ENCODE results near the gene MET. TPM values are rescaled to one million over a fixed set of nuclear protein-coding genes. Genes with fewer than 3 reads are reported as not detected.
"Not testable (repeated sequence)": the region's sequence is repeated elsewhere in the genome, so short reads cannot be mapped to it uniquely, and the experiment has no call there.

Gene MET
- total and polyA plus RNA-seq, 9 donors = 8.4 to 19.6 (median 13.8) TPM

DNA sequence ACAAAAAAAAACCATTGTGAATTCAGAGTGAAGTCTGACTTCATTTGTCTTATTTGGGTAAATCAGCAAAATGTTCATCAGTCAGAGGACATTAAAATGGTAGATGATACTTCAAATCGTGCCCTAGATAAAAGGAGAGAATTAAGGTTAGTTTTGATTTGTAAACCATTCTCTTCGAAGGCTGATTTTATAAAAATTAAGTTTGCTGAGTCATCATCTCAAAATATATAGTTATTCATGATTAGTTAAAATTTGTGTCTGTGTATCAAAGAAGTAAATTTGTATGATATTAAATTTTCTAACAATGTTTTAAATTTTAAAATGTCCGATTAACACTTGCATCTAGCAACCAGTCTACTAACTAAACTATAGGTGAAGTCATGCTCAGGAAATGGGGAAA is 35.3 kb downstream of the MET start:
- DNase-seq = no peak

DNA sequence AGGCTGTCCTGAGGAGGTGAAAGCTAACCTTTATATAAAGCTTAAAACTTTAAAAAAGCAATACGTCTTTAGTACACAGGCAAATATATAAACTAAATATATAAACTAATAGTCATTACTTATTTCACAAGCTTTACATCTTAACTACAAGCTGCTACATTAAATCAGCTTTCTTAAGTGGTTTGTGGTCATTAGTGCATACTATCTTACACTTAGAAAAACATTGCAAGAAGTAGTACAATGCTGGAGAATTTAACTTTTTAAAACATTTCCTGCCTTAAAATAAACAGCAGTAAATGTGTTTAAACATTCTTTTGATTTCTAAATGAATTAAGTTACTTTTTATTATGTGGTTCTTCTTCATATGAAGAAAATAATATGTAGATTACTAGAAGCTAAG is 36.3 kb downstream of the MET start:
- Histone ChIP-seq H3K4me3 (ENCODE audit: low read length) (no peak overlapping the region), H3K27ac (ENCODE audit: low read length) (no peak overlapping the region), H3K9me3 (replicated peaks; ENCODE audit: control insufficient read depth, low read depth, low read length) (no peaks in the 10 kb centered on the region), H3K36me3 (ENCODE audit: control insufficient read depth, insufficient read depth, low read length) (no peaks in the 10 kb centered on the region), H3K27me3 (ENCODE audit: control insufficient read depth, insufficient read depth, low read length) (no peaks in the 10 kb centered on the region), H3K4me1 (ENCODE audit: control insufficient read depth, insufficient read depth, low read length) (peaks cover 2% of the 10 kb centered on the region)
- DNase-seq = no peak
- WGBS (ENCODE audit: insufficient coverage) = no CpG with 5 or more reads among the region's 1 CpG

More for the DNA sequence above, 35.3 kb downstream of the MET start:
- H3K36me3 ChIP-seq (ENCODE audit: control insufficient read depth, insufficient read depth, low read length) = no peaks in the 10 kb centered on the region
- H3K27ac ChIP-seq (ENCODE audit: low read length) = no peak overlapping the region
- peaks cover 2% of the 10 kb centered on the region for H3K4me1 ChIP-seq (ENCODE audit: control insufficient read depth, insufficient read depth, low read length)
- H3K27me3 ChIP-seq (ENCODE audit: control insufficient read depth, insufficient read depth, low read length) = no peaks in the 10 kb centered on the region
- H3K4me3 ChIP-seq (ENCODE audit: low read length) = no peak overlapping the region
- no peaks in the 10 kb centered on the region for H3K9me3 ChIP-seq (replicated peaks; ENCODE audit: control insufficient read depth, low read depth, low read length)
- no CpG with 5 or more reads among the region's 3 CpGs for WGBS (ENCODE audit: insufficient coverage)

DNA sequence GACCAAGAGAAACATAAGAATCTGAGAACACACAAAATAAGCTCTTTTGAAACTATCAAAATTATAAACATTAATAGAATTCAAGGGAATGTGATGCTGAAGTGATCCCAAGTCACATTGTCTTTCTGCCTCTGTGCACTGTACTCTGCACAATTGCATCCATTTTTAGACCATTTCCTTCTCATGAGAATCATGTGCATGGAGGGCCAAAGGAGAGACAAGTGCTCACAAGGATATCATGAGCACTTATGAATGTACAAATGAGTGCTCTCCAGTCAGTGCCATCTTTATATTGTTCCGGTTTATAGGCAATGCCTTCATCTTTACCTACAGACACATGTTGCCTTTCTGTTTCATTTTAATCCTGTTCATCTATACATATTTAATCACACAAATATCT is 36.9 kb downstream of the MET start:
- H3K4me3 ChIP-seq (ENCODE audit: low read length) = no peak overlapping the region
- no peak for DNase-seq
- H3K4me1 ChIP-seq (ENCODE audit: control insufficient read depth, insufficient read depth, low read length) = peaks cover 2% of the 10 kb centered on the region
- H3K9me3 ChIP-seq (replicated peaks; ENCODE audit: control insufficient read depth, low read depth, low read length) = no peaks in the 10 kb centered on the region
- H3K36me3 ChIP-seq (ENCODE audit: control insufficient read depth, insufficient read depth, low read length) = no peaks in the 10 kb centered on the region
- H3K27me3 ChIP-seq (ENCODE audit: control insufficient read depth, insufficient read depth, low read length) = no peaks in the 10 kb centered on the region
- no CpG with 5 or more reads among the region's 1 CpG for WGBS (ENCODE audit: insufficient coverage)
- no peak overlapping the region for H3K27ac ChIP-seq (ENCODE audit: low read length)

DNA sequence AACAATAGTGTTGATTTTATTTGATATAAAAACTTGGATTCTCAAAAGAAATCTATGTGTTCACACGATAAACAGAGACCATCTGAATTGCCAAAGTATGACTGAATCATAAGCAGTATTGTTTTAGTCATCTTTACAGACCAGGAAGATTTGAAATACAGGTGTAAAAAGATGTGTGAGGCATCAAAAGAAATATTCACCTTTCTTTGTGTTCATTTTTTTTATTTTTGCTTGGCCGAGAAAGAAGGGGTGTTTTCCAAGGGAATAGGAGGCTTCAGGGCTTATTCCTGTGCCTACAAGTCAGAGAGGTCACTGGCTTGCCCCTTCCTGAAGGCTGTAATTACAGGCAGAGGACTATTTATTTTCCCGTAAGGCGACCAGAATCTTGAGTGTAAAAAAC is 37.3 kb downstream of the MET start:
- Histone ChIP-seq H3K4me3 (ENCODE audit: low read length) (no peak overlapping the region), H3K9me3 (replicated peaks; ENCODE audit: control insufficient read depth, low read depth, low read length) (no peaks in the 10 kb centered on the region), H3K4me1 (ENCODE audit: control insufficient read depth, insufficient read depth, low read length) (peaks cover 2% of the 10 kb centered on the region), H3K27me3 (ENCODE audit: control insufficient read depth, insufficient read depth, low read length) (no peaks in the 10 kb centered on the region), H3K27ac (ENCODE audit: low read length) (no peak overlapping the region), H3K36me3 (ENCODE audit: control insufficient read depth, insufficient read depth, low read length) (no peaks in the 10 kb centered on the region)
- DNase-seq = no peak
- no CpG with 5 or more reads among the region's 4 CpGs for WGBS (ENCODE audit: insufficient coverage)

DNA sequence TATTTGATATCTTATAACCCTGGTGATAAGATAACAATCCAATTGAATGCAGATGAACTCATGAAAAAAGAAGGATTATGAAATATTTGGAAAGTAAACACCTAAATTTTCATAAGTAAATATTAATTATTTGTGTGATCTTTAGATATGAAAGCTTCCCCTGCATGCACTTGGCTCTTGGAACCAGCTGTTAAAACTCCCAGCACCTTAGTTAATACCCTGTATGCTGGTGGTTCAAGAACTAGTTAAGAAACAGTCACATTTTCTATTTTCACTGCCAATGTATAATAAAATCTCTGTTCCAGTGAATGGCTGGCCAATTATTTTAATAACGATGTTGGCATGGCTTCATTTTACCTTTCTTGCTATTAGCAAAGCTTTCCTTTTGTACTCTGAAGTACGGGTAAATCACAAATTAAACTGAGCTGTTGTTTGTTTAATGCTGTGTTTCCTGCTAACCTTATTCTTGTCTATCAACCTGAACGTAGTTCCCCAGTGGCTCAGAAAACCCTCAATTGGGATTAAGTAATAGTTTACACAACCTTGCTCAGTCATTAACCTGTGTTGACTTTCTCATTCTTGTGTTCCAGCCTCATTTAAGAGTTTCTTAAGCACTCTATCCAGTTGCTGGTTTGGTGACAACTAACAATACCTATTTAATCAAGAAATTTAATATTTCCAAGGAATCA is 38.9 kb downstream of the MET start:
- Histone ChIP-seq H3K36me3 (ENCODE audit: control insufficient read depth, insufficient read depth, low read length) (no peaks in the 10 kb centered on the region), H3K27me3 (ENCODE audit: control insufficient read depth, insufficient read depth, low read length) (no peaks in the 10 kb centered on the region), H3K4me1 (ENCODE audit: control insufficient read depth, insufficient read depth, low read length) (peaks cover 2% of the 10 kb centered on the region), H3K4me3 (ENCODE audit: low read length) (no peak overlapping the region), H3K27ac (ENCODE audit: low read length) (no peak overlapping the region), H3K9me3 (replicated peaks; ENCODE audit: control insufficient read depth, low read depth, low read length) (no peaks in the 10 kb centered on the region)
- WGBS (ENCODE audit: insufficient coverage) = no CpG with 5 or more reads among the region's 3 CpGs
- no peak for DNase-seq

DNA sequence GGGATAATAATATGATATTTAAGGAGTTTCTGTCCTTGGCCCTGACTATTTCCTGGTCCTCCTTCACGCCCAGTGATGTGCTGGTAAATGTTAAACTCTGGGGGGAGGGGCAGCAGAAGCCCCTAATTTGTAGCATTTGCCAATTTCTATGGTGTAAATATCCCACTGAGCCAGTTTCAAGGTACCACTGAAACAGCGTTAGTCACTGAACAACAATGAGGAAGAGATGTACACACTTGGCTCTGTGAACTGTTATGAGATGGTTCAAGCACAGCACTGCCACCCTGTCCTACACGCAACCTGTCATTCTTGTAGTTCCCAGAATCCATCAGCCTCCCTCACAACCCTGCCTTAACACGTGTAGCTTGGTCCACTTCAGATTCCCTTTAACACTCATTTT is 39.8 kb downstream of the MET start:
- no peaks in the 10 kb centered on the region for H3K27me3 ChIP-seq (ENCODE audit: control insufficient read depth, insufficient read depth, low read length)
- WGBS (ENCODE audit: insufficient coverage) = 73% methylated on average over 1 of the region's 4 CpGs
- H3K27ac ChIP-seq (ENCODE audit: low read length) = no peak overlapping the region
- no peak for DNase-seq
- no peak overlapping the region for H3K4me3 ChIP-seq (ENCODE audit: low read length)
- peaks cover 4% of the 10 kb centered on the region for H3K4me1 ChIP-seq (ENCODE audit: control insufficient read depth, insufficient read depth, low read length)
- H3K36me3 ChIP-seq (ENCODE audit: control insufficient read depth, insufficient read depth, low read length) = no peaks in the 10 kb centered on the region
- H3K9me3 ChIP-seq (replicated peaks; ENCODE audit: control insufficient read depth, low read depth, low read length) = no peaks in the 10 kb centered on the region

DNA sequence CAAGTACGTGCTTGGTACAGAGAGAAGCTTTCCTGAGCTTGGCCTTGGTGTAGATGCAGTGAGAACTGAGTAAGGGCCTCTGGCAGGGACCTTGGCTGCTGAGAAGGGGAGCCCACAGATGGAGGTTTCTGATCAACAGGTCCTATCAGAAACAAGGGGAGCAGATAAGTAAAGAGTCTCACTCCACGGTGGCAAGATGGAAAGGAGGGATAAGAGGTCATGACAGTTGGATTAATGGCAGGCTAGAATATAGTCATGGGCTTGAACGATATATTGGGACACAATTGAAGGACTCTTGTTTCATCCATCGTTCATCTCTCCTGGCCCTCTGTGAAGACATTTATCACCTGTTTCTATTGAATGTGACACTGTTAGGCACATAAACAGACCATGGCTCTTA is 41.5 kb downstream of the MET start:
- H3K4me3 ChIP-seq (ENCODE audit: low read length) = no peak overlapping the region
- no peaks in the 10 kb centered on the region for H3K27me3 ChIP-seq (ENCODE audit: control insufficient read depth, insufficient read depth, low read length)
- no peaks in the 10 kb centered on the region for H3K9me3 ChIP-seq (replicated peaks; ENCODE audit: control insufficient read depth, low read depth, low read length)
- no peak for DNase-seq
- peaks cover 8% of the 10 kb centered on the region for H3K4me1 ChIP-seq (ENCODE audit: control insufficient read depth, insufficient read depth, low read length)
- no peaks in the 10 kb centered on the region for H3K36me3 ChIP-seq (ENCODE audit: control insufficient read depth, insufficient read depth, low read length)
- 75% methylated on average over 2 of the region's 4 CpGs for WGBS (ENCODE audit: insufficient coverage)
- no peak overlapping the region for H3K27ac ChIP-seq (ENCODE audit: low read length)

DNA sequence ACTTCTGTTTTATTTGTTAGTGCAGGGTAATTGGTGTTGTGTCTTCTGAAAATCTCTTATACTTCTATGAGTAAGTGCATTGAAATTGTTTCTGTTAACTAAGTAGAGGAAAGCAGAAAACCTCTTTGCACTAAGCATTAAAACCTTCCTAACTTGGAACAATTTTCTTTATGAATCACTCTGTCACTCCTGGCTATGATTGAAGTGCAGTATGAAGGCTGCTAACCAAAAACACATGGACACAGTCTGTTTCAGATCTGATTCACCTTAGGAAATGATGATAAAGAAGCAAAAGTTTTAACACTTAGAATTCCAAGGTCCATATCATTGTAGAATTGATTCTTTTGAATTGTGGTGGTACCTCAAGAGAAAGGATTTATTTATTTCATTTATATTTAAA is 41.9 kb downstream of the MET start:
- DNase-seq = no peak
- Histone ChIP-seq H3K4me3 (ENCODE audit: low read length) (no peak overlapping the region), H3K27me3 (ENCODE audit: control insufficient read depth, insufficient read depth, low read length) (no peaks in the 10 kb centered on the region), H3K4me1 (ENCODE audit: control insufficient read depth, insufficient read depth, low read length) (peaks cover 8% of the 10 kb centered on the region), H3K27ac (ENCODE audit: low read length) (no peak overlapping the region), H3K9me3 (replicated peaks; ENCODE audit: control insufficient read depth, low read depth, low read length) (no peaks in the 10 kb centered on the region), H3K36me3 (ENCODE audit: control insufficient read depth, insufficient read depth, low read length) (no peaks in the 10 kb centered on the region)

DNA sequence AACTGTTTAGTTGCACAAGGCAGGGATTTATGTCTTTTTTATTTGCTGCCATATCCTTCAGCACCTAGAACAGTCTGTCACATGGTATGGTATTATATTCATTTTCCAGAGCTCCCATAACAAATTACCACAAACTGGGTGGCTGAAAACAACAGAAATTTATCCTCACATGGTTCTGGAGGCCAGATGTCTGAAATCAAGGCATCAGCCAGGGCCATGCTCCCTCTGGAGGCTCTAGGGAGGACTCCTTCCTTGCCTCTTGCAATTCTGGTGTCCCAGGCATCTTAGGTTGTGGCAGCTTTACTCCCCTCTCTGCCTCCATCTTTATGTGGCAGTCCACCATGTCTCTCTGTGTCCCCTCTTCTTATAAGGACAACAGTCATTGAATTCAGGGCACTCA is 43.1 kb downstream of the MET start:
- Histone ChIP-seq H3K9me3 (replicated peaks; ENCODE audit: control insufficient read depth, low read depth, low read length) (no peaks in the 10 kb centered on the region), H3K36me3 (ENCODE audit: control insufficient read depth, insufficient read depth, low read length) (no peaks in the 10 kb centered on the region), H3K4me3 (ENCODE audit: low read length) (no peak overlapping the region), H3K27me3 (ENCODE audit: control insufficient read depth, insufficient read depth, low read length) (no peaks in the 10 kb centered on the region), H3K27ac (ENCODE audit: low read length) (no peak overlapping the region), H3K4me1 (ENCODE audit: control insufficient read depth, insufficient read depth, low read length) (peaks cover 8% of the 10 kb centered on the region)
- DNase-seq = no peak

DNA sequence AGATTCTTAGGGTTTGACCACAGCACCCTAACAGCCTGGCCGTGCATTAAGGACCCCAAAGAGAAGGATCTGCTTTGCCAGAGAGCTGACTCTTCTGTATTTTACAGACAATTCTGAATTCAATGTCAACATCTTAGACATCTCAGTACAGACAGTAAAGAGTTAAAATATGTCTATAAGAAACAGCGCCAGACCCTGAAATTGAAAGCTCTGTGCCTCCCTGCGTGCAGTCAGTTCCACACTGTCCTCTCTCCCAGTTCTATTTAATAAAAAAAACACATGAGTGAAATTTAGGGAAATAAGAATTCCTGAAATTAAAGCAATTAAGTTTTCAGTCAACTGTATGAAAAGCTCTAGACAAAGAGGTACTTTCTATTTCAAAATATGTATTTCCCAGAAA is 45.1 kb downstream of the MET start:
- Histone ChIP-seq H3K9me3 (replicated peaks; ENCODE audit: control insufficient read depth, low read depth, low read length) (no peaks in the 10 kb centered on the region), H3K27ac (ENCODE audit: low read length) (no peak overlapping the region), H3K4me3 (ENCODE audit: low read length) (no peak overlapping the region), H3K27me3 (ENCODE audit: control insufficient read depth, insufficient read depth, low read length) (no peaks in the 10 kb centered on the region), H3K36me3 (ENCODE audit: control insufficient read depth, insufficient read depth, low read length) (no peaks in the 10 kb centered on the region), H3K4me1 (ENCODE audit: control insufficient read depth, insufficient read depth, low read length) (peaks cover 8% of the 10 kb centered on the region)
- WGBS (ENCODE audit: insufficient coverage) = no CpG with 5 or more reads among the region's 3 CpGs
- no peak for DNase-seq

DNA sequence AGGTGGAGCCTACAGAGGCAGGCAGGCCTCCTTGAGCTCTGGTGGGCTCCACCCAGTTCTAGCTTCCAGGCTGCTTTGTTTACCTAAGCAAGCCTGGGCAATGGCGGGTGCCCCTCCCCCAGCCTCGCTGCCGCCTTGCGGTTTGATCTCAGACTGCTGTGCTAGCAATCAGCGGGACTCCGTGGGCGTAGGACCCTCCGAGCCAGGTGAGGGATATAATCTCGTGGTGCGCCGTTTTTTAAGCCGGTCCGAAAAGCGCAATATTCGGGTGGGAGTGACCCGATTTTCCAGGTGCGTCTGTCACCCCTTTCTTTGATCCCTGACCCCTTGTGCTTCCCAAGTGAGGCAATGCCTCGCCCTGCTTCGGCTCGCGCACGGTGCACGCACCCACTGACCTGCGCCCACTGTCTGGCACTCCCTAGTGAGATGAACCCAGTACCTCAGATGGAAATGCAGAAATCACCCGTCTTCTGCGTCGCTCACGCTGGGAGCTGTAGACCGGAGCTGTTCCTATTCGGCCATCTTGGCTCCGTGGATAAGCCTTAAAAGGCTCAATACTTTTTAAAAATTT is 52.0 kb downstream of the MET start:
- H3K9me3 ChIP-seq (replicated peaks; ENCODE audit: control insufficient read depth, low read depth, low read length); DNase-seq; H3K27ac ChIP-seq (ENCODE audit: low read length); H3K36me3 ChIP-seq (ENCODE audit: control insufficient read depth, insufficient read depth, low read length); H3K27me3 ChIP-seq (ENCODE audit: control insufficient read depth, insufficient read depth, low read length); H3K4me1 ChIP-seq (ENCODE audit: control insufficient read depth, insufficient read depth, low read length); H3K4me3 ChIP-seq (ENCODE audit: low read length): not testable (repeated sequence)
- WGBS (ENCODE audit: insufficient coverage) = 100% methylated on average over 5 of the region's 31 CpGs
